HepG2 (cell line): ENCODE data around the gene TRPV4. TPM values are rescaled to one million over a fixed set of nuclear protein-coding genes. Genes with fewer than 3 reads are reported as not detected.

Experiments
- NR2F6 ChIP-seq, 2 experiments: IDR thresholded peaks; 2 replicates each; pipeline ENCODE4 v1.6.1; 2016; ENCODE audit warnings: antibody characterized with exemption in 1 of 2, mild to moderate bottlenecking in 1 of 2
- PAXIP1 ChIP-seq: sonication (generic); formaldehyde crosslinking; conservative IDR thresholded peaks from 2 replicates; pipeline ENCODE4 v1.4.0; 2020; ENCODE audit warnings: mild to moderate bottlenecking, missing genetic modification reagents, moderate library complexity
- SOX13 ChIP-seq, 3 experiments: fragments of 450-650 bp in 1 of 3; sonication (generic) in 1 of 3; formaldehyde crosslinking in 1 of 3; IDR thresholded peaks in 2 of 3; conservative IDR thresholded peaks in 1 of 3; 2 replicates each; pipeline versions ENCODE4 v1.5.0 to v1.6.1; 2016 to 2020; ENCODE audit warnings: antibody characterized with exemption in 1 of 3, mild to moderate bottlenecking in 1 of 3, missing compliant biosample characterization in 1 of 3, missing genetic modification reagents in 1 of 3, moderate library complexity in 1 of 3
- SOX6 ChIP-seq, 2 experiments: fragments of 450-650 bp in 1 of 2; sonication (generic) in 1 of 2; formaldehyde crosslinking in 1 of 2; IDR thresholded peaks; 2 replicates each; pipeline versions ENCODE4 v1.4.0 to v1.6.1; 2017 to 2020; ENCODE audit warnings: antibody characterized with exemption in 1 of 2, mild to moderate bottlenecking in 1 of 2, missing genetic modification reagents in 1 of 2
- ZFP91 ChIP-seq: sonication (generic); formaldehyde crosslinking; IDR thresholded peaks from 2 replicates; pipeline ENCODE4 v1.9.0; 2022; ENCODE audit warnings: missing genetic modification reagents, mild to moderate bottlenecking, borderline replicate concordance
- ZNF362 ChIP-seq: sonication (generic); formaldehyde crosslinking; IDR thresholded peaks from 2 replicates; pipeline ENCODE4 v1.4.0; 2020; ENCODE audit warnings: missing genetic modification reagents, mild to moderate bottlenecking, borderline replicate concordance
- polyA plus RNA-seq, 8 experiments: library from polyadenylated mRNA; depleted of rRNA in 3 of 8; stranded (reverse) in 7 of 8; unstranded in 1 of 8; fragments of >200 nt; fragmentation: Illumina TruSeq in 4 of 8; extraction: Trizol in 4 of 8; gene quantifications; 2 replicates each; pipeline versions ENCODE4 v1.2.1 to v1.2.3, GENCODE V29; 2011 to 2016; ENCODE audit warnings: low read depth in 4 of 8, missing spikeins in 1 of 8, mixed read lengths in 1 of 8; ENCODE audit not compliant: insufficient read depth in 1 of 8
- total RNA-seq, 5 experiments: library from RNA; depleted of rRNA; stranded (reverse); fragments of >200 nt; fragmentation: Illumina TruSeq; extraction: Trizol; gene quantifications; 2 replicates each; pipeline ENCODE4 v1.2.3, GENCODE V29; 2016; ENCODE audit warnings: low read depth in 1 of 5

TRPV4 gene
- total and polyA plus RNA-seq, 2 of the 13 experiments (the other 11 are each of a cell fraction or from before 2014, with no cell fraction given): 0.66 to 4.7 TPM

GRCh38 chr12:109875572-109876131 lies 42.5 kb upstream of the TRPV4 start (continued):
- TF ChIP-seq PAXIP1 (CRISPR knock-in tag): peak; percentile 31; the same call in 1 of the 2 replicates
- no peak for TF ChIP-seq ZNF362 (CRISPR knock-in tag)
- TF ChIP-seq SOX6 (IDR thresholded peaks at IDR 0.05): no peak
- TF ChIP-seq SOX6 (CRISPR knock-in tag; IDR thresholded peaks at IDR 0.05): peak; percentile 43
- TF ChIP-seq SOX13 (IDR thresholded peaks at IDR 0.05): no peak
- TF ChIP-seq SOX13 (CRISPR knock-in tag; conservative IDR thresholded peaks at IDR 0.05 in 1 of 2, IDR thresholded peaks at IDR 0.05 in 1 of 2): peak in 1 of 2 experiments; percentile 25; a peak in 1 of 4 replicates
- TF ChIP-seq ZFP91 (CRISPR knock-in tag): no peak
- no peak for TF ChIP-seq NR2F6 (IDR thresholded peaks at IDR 0.05)
- TF ChIP-seq NR2F6 (CRISPR knock-in tag; IDR thresholded peaks at IDR 0.05): 0 out of 2 replicates have a peak, but pooled peaks have one; percentile 14
